ENCODE results near the gene ARHGAP42. TPM values are rescaled to one million over a fixed set of nuclear protein-coding genes. Genes with fewer than 3 reads are reported as not detected.

ARHGAP42 gene
- total and polyA plus RNA-seq, 10 of the 15 experiments (the other 5 are each of a cell fraction or from before 2014, with no cell fraction given) = 1.8 to 6.3 (median 3.2) TPM

GRCh38 chr11:100999756-101000155 lies 312.7 kb downstream of the ARHGAP42 start:
- no peak overlapping the region for H3K4me2 ChIP-seq (ENCODE audit: control insufficient read depth, insufficient read depth)
- BruUV-seq (replicated peaks) = no TSS peak
- no peak overlapping the region for H3K9ac ChIP-seq (ENCODE audit: control insufficient read depth, insufficient read depth, low read length)
- ChIA-PET CTCF (no interaction called here), RAD21 (ENCODE audit: unreplicated experiment) (no interaction called here), SMC1A (ENCODE audit: uncharacterized antibody, unreplicated experiment) (no interaction called here), POLR2A (no interaction called here)
- 15% methylated on average over 1 of the region's 1 CpG for WGBS (ENCODE audit: insufficient coverage, insufficient replicate concordance, low lambda C conversion rate, missing lambda C conversion rate)
- DNase-seq (ENCODE audit: low read depth, low spot score) (no peak), FAIRE-seq (no peak), ATAC-seq (no peak; the same call in 2 of the 3 replicates)
- intact Hi-C loops (cut with micrococcal nuclease; ENCODE audit: unreplicated experiment) (no loop called here), in situ Hi-C loops (cut with MboI) (no loop called here)
- no peaks in the 10 kb centered on the region for H3K36me3 ChIP-seq (ENCODE audit: control insufficient read depth in 2 of 2, insufficient read depth in 2 of 2, low read length in 1 of 2)
- H2AFZ ChIP-seq (ENCODE audit: control insufficient read depth, low read depth, low read length) = no peak overlapping the region
- no peaks in the 10 kb centered on the region for H3K9me3 ChIP-seq (replicated peaks; ENCODE audit: control insufficient read depth, insufficient read depth, low read length)
- no peak overlapping the region for H3K27ac ChIP-seq (ENCODE audit: control insufficient read depth, insufficient read depth)
- TF ChIP-seq ESRRA (IDR thresholded peaks at IDR 0.05; ENCODE audit: low read length) (no peak), TCF12 (IDR thresholded peaks at IDR 0.05; ENCODE audit: low read depth, low read length) (no peak), CBX3 (IDR thresholded peaks at IDR 0.05; ENCODE audit: borderline replicate concordance, low read depth) (no peak), GATAD2B (conservative IDR thresholded peaks at IDR 0.05; ENCODE audit: low read depth) (no peak), BCL11A (IDR thresholded peaks at IDR 0.05; ENCODE audit: low read depth, low read length) (no peak), SP1 (IDR thresholded peaks at IDR 0.05; ENCODE audit: low read depth, low read length) (no peak), NFYB (IDR thresholded peaks at IDR 0.05; ENCODE audit: insufficient read depth, low read depth, low read length) (no peak), CEBPB (IDR thresholded peaks at IDR 0.05; ENCODE audit: borderline replicate concordance in 1 of 2, low read depth in 2 of 2, low read length in 2 of 2) (no peak), JUND (IDR thresholded peaks at IDR 0.05; ENCODE audit: low read depth, low read length) (no peak), BHLHE40 (IDR thresholded peaks at IDR 0.05; ENCODE audit: borderline replicate concordance in 1 of 2, low read depth in 2 of 2, low read length in 1 of 2) (no peak), ZNF622 (IDR thresholded peaks at IDR 0.05) (no peak)
- TF ChIP-seq, protein P1, sequence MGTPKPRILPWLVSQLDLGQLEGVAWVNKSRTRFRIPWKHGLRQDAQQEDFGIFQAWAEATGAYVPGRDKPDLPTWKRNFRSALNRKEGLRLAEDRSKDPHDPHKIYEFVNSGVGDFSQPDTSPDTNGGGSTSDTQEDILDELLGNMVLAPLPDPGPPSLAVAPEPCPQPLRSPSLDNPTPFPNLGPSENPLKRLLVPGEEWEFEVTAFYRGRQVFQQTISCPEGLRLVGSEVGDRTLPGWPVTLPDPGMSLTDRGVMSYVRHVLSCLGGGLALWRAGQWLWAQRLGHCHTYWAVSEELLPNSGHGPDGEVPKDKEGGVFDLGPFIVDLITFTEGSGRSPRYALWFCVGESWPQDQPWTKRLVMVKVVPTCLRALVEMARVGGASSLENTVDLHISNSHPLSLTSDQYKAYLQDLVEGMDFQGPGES (IDR thresholded peaks at IDR 0.05) = no peak
- TF ChIP-seq, protein P2, sequence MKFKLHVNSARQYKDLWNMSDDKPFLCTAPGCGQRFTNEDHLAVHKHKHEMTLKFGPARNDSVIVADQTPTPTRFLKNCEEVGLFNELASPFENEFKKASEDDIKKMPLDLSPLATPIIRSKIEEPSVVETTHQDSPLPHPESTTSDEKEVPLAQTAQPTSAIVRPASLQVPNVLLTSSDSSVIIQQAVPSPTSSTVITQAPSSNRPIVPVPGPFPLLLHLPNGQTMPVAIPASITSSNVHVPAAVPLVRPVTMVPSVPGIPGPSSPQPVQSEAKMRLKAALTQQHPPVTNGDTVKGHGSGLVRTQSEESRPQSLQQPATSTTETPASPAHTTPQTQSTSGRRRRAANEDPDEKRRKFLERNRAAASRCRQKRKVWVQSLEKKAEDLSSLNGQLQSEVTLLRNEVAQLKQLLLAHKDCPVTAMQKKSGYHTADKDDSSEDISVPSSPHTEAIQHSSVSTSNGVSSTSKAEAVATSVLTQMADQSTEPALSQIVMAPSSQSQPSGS (IDR thresholded peaks at IDR 0.05; ENCODE audit: low read length) = no peak
- no peaks in the 10 kb centered on the region for H3K4me1 ChIP-seq (ENCODE audit: control insufficient read depth, insufficient read depth, low read length)
- no peak overlapping the region for H3K4me3 ChIP-seq
- H4K20me1 ChIP-seq (ENCODE audit: control insufficient read depth, insufficient read depth) = no peaks in the 10 kb centered on the region
- H3K27me3 ChIP-seq (replicated peaks in 1 of 2; ENCODE audit: control insufficient read depth in 2 of 2, insufficient read depth in 2 of 2, low read length in 1 of 2) = no peaks in the 10 kb centered on the region; a peak in 1 of 4 replicates
- H3K79me2 ChIP-seq (ENCODE audit: control insufficient read depth, insufficient read depth, low read length) = no peaks in the 10 kb centered on the region

All from GM12878 (cell line).